MM.1S (cell line): ENCODE measurements around the gene CERKL.

ENCODE experiments used
- DNase-seq: peaks from one replicate; pipeline ENCODE4 v3.0.0-alpha.2; 2015
- H2AFZ ChIP-seq: fragments of 300-600 bp; sonication (generic); 2 replicates; pipeline ENCODE4 v1.6.0; 2016; ENCODE audit warnings: antibody characterized with exemption, low read length
- H3F3A ChIP-seq: fragments of 300-600 bp; sonication (generic); 2 replicates; pipeline ENCODE4 v1.6.1; 2016; ENCODE audit warnings: mild to moderate bottlenecking, antibody characterized with exemption, low read length, moderate library complexity, mixed read lengths; ENCODE audit not compliant: insufficient read depth
- H3K27ac ChIP-seq: fragments of 300-600 bp; sonication (generic); 2 replicates; pipeline ENCODE4 v1.5.1; 2016; ENCODE audit warnings: mild to moderate bottlenecking, low read length
- H3K27me3 ChIP-seq: fragments of 300-600 bp; sonication (generic); replicated peaks from 2 replicates; pipeline ENCODE4 v1.6.0; 2016; ENCODE audit warnings: low read length; ENCODE audit not compliant: insufficient read depth
- H3K36me3 ChIP-seq: fragments of 300-600 bp; sonication (generic); replicated peaks from 2 replicates; pipeline ENCODE4 v1.6.1; 2016; ENCODE audit warnings: mild to moderate bottlenecking, low read length, mixed read lengths; ENCODE audit not compliant: insufficient read depth
- H3K4me1 ChIP-seq: fragments of 300-600 bp; sonication (generic); 2 replicates; pipeline ENCODE4 v1.6.1; 2016; ENCODE audit warnings: low read length, mixed read lengths
- H3K4me2 ChIP-seq: fragments of 300-600 bp; sonication (generic); 2 replicates; pipeline ENCODE4 v1.6.0; 2016; ENCODE audit warnings: low read depth, low read length
- H3K4me3 ChIP-seq: fragments of 300-600 bp; sonication (generic); 2 replicates; pipeline ENCODE4 v1.5.1; 2016; ENCODE audit warnings: low read length, mixed read lengths
- H3K79me2 ChIP-seq: fragments of 300-600 bp; sonication (generic); 2 replicates; pipeline ENCODE4 v1.6.1; 2016; ENCODE audit warnings: mixed run types, low read length, mixed read lengths
- H3K9ac ChIP-seq: fragments of 300-600 bp; sonication (generic); 2 replicates; pipeline ENCODE4 v1.6.1; 2016; ENCODE audit warnings: low read length, mixed read lengths
- H3K9me2 ChIP-seq: fragments of 300-600 bp; sonication (generic); replicated peaks from 2 replicates; pipeline ENCODE4 v1.6.1; 2016; ENCODE audit warnings: mild to moderate bottlenecking, low read length, mixed read lengths; ENCODE audit not compliant: insufficient read depth
- H3K9me3 ChIP-seq: fragments of 300-600 bp; sonication (generic); replicated peaks from 2 replicates; pipeline ENCODE4 v1.6.1; 2016; ENCODE audit warnings: mild to moderate bottlenecking, low read length, mixed read lengths; ENCODE audit not compliant: insufficient read depth
- H4K20me1 ChIP-seq: fragments of 300-600 bp; sonication (generic); 2 replicates; pipeline ENCODE4 v1.6.1; 2016; ENCODE audit warnings: mild to moderate bottlenecking, low read length, moderate library complexity, mixed read lengths; ENCODE audit not compliant: insufficient read depth
- CTCF ChIP-seq: fragments of 300-600 bp; sonication (generic); IDR thresholded peaks from 2 replicates; pipeline ENCODE4 v1.5.1; 2016; ENCODE audit warnings: antibody characterized with exemption, low read length, mixed read lengths
- EZH2 ChIP-seq: fragments of 300-600 bp; sonication (generic); optimal IDR thresholded peaks from 2 replicates; pipeline ENCODE3; 2017; ENCODE audit warnings: low read depth, mild to moderate bottlenecking, antibody characterized with exemption, low read length, mixed read lengths
- EZH2phosphoT487 ChIP-seq: fragments of 300-600 bp; sonication (generic); IDR thresholded peaks from 2 replicates; pipeline ENCODE4 v1.6.1; 2018; ENCODE audit warnings: antibody characterized with exemption, low read length

Gene CERKL

GRCh38 chr2:181581534-181581933 is 75.4 kb downstream of the CERKL start:
- peaks cover 34% of the 10 kb centered on the region for H3K4me1 ChIP-seq
- no peak overlapping the region for H3K9ac ChIP-seq
- H3K79me2 ChIP-seq: no peaks in the 10 kb centered on the region
- peaks cover 18% of the 10 kb centered on the region for H3F3A ChIP-seq
- no peaks in the 10 kb centered on the region for H3K36me3 ChIP-seq
- H4K20me1 ChIP-seq: no peaks in the 10 kb centered on the region
- no peaks in the 10 kb centered on the region for H3K27me3 ChIP-seq
- H3K4me2 ChIP-seq: no peak overlapping the region
- no peaks in the 10 kb centered on the region for H3K9me3 ChIP-seq
- TF ChIP-seq EZH2 (no peak), CTCF (peak; percentile 24)
- no peak overlapping the region for H3K4me3 ChIP-seq
- no peak for DNase-seq
- no peaks in the 10 kb centered on the region for H3K9me2 ChIP-seq
- no peak overlapping the region for H2AFZ ChIP-seq
- H3K27ac ChIP-seq: no peak overlapping the region

- no peak for DNase-seq
- H3K4me2 ChIP-seq: no peak overlapping the region
- H3K9me3 ChIP-seq: no peaks in the 10 kb centered on the region
- peaks cover 18% of the 10 kb centered on the region for H3K4me1 ChIP-seq
- H3K9me2 ChIP-seq: no peaks in the 10 kb centered on the region
- no peak overlapping the region for H3K4me3 ChIP-seq
- H3K9ac ChIP-seq: no peak overlapping the region
- TF ChIP-seq EZH2 (no peak), EZH2phosphoT487 (no peak), CTCF (no peak)
- H3F3A ChIP-seq: peaks cover 4% of the 10 kb centered on the region; the same call in 1 of the 2 replicates
- no peaks in the 10 kb centered on the region for H3K27me3 ChIP-seq
- no peaks in the 10 kb centered on the region for H3K79me2 ChIP-seq
- no peak overlapping the region for H3K27ac ChIP-seq
- no peaks in the 10 kb centered on the region for H4K20me1 ChIP-seq
- H2AFZ ChIP-seq: no peak overlapping the region
- H3K36me3 ChIP-seq: no peaks in the 10 kb centered on the region
These were observed 78.1 kb downstream of the CERKL start for GRCh38 chr2:181578829-181579228.

GRCh38 chr2:181576431-181576830 is 80.5 kb downstream of the CERKL start:
- peaks cover 15% of the 10 kb centered on the region for H3K4me1 ChIP-seq
- H3K79me2 ChIP-seq: no peaks in the 10 kb centered on the region
- H4K20me1 ChIP-seq: no peaks in the 10 kb centered on the region
- H3K27me3 ChIP-seq: no peaks in the 10 kb centered on the region
- no peaks in the 10 kb centered on the region for H3K36me3 ChIP-seq
- H3K9ac ChIP-seq: no peak overlapping the region
- peaks cover 4% of the 10 kb centered on the region; the same call in 1 of the 2 replicates for H3F3A ChIP-seq
- H3K9me2 ChIP-seq: no peaks in the 10 kb centered on the region
- no peak for TF ChIP-seq EZH2phosphoT487
- no peak for TF ChIP-seq EZH2
- no peak for TF ChIP-seq CTCF
- no peak overlapping the region for H3K4me2 ChIP-seq
- H2AFZ ChIP-seq: no peak overlapping the region
- no peak overlapping the region for H3K27ac ChIP-seq
- no peaks in the 10 kb centered on the region for H3K9me3 ChIP-seq
- no peak overlapping the region for H3K4me3 ChIP-seq
- DNase-seq: no peak
